Measurements from ENCODE around the gene IRF7.
A peak's percentile ranks its signal among the peaks of the same experiment; 100 is the strongest.

GRCh38 chr11:575313-575995 lies 40.3 kb downstream of the IRF7 start:
- TF ChIP-seq RAD21 (IDR thresholded peaks at IDR 0.05; ENCODE audit: low read depth) (no peak), EP300 (IDR thresholded peaks at IDR 0.05; ENCODE audit: borderline replicate concordance) (no peak), NFIC (IDR thresholded peaks at IDR 0.05) (no peak), MAX (IDR thresholded peaks at IDR 0.05) (peak; percentile 62), REST (IDR thresholded peaks at IDR 0.05; ENCODE audit: low read depth) (no peak), USF1 (IDR thresholded peaks at IDR 0.05) (no peak), TAF1 (IDR thresholded peaks at IDR 0.05; ENCODE audit: low read depth) (no peak), CREB1 (IDR thresholded peaks at IDR 0.05; ENCODE audit: low read depth) (no peak), CEBPB (IDR thresholded peaks at IDR 0.05) (no peak), TEAD4 (IDR thresholded peaks at IDR 0.05) (no peak), YY1 (IDR thresholded peaks at IDR 0.05; ENCODE audit: low read depth) (no peak), TCF12 (IDR thresholded peaks at IDR 0.05; ENCODE audit: low read depth) (no peak)
